D721Med (cell line): ENCODE measurements around the gene MAPRE2.

Source experiments
- DNase-seq: peaks from one replicate; pipeline ENCODE4 v3.0.0; 2011; ENCODE audit warnings: low spot score; ENCODE audit not compliant: insufficient read length
- FAIRE-seq: peaks from 2 replicates; lab custom pipeline; 2011; peaks lifted over from hg19 to GRCh38; lab: Jason Lieb, UNC
- TF ChIP-seq, protein P1 (sequence below): IDR thresholded peaks from 2 replicates; pipeline ENCODE4 v1.5.1; 2012; ENCODE audit warnings: mild to moderate bottlenecking, control low read depth; ENCODE audit not compliant: insufficient read depth; ENCODE audit errors: missing control alignments

MAPRE2 gene

GRCh38 chr18:35089382-35089781 lies 48.2 kb downstream of the MAPRE2 start:
- TF ChIP-seq, protein P1, sequence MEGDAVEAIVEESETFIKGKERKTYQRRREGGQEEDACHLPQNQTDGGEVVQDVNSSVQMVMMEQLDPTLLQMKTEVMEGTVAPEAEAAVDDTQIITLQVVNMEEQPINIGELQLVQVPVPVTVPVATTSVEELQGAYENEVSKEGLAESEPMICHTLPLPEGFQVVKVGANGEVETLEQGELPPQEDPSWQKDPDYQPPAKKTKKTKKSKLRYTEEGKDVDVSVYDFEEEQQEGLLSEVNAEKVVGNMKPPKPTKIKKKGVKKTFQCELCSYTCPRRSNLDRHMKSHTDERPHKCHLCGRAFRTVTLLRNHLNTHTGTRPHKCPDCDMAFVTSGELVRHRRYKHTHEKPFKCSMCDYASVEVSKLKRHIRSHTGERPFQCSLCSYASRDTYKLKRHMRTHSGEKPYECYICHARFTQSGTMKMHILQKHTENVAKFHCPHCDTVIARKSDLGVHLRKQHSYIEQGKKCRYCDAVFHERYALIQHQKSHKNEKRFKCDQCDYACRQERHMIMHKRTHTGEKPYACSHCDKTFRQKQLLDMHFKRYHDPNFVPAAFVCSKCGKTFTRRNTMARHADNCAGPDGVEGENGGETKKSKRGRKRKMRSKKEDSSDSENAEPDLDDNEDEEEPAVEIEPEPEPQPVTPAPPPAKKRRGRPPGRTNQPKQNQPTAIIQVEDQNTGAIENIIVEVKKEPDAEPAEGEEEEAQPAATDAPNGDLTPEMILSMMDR = no peak
- peak; percentile 53 for FAIRE-seq

DNA sequence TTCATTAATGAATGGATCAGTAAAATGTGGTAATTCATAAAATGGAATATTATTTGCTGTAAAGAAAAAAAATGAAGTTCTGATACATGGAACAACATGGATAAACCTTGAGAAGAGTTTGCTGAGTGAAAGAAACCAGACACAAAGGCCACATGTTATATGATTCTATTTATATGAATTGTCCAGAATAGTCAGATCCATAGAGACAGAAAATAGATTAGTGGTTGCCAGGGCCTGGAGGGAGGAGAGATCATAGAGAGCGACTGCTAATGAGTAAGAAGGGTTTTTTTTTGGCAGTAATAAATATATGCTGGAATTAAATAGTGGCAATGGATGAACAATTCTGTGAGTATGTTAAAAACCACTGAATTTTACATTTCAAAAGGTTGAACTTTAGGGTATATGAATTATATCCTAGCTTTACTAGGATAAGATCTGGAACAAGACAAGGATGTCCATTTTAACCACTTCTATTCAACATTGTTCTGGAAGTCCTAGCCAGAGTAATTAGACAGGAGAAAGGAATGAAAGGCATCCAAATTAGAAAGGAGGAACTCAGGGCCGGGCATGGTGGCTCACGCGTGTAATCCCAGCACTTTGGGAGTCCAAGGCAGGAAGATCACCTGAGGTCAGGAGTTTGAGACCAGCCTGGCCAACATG lies 48.8 kb downstream of the MAPRE2 start:
- TF ChIP-seq, protein P1 = no peak
- FAIRE-seq = peak; percentile 29
- DNase-seq = no peak

More at GRCh38 chr18:35089382-35089781, 48.2 kb downstream of the MAPRE2 start:
- no peak for DNase-seq

DNA sequence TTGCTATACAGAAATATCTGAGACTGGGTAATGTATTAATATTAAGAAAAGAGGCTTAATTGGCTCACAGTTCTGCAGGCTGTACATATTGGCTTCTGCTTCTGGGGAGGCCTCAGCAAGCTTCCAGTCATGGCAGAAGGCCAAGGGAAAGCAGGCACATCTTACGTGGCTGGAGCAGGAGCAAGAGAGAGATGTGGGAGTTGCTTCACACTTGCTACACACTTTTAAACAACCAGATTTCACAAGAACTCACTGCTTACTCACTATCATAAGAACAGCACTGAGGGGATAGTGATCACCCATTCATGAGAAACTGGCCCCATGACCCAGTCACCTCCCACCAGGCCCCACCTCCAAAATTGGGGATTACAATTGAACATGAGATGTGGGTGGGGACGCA lies 50.6 kb downstream of the MAPRE2 start:
- DNase-seq = no peak
- FAIRE-seq = no peak
- TF ChIP-seq, protein P1 = no peak

DNA sequence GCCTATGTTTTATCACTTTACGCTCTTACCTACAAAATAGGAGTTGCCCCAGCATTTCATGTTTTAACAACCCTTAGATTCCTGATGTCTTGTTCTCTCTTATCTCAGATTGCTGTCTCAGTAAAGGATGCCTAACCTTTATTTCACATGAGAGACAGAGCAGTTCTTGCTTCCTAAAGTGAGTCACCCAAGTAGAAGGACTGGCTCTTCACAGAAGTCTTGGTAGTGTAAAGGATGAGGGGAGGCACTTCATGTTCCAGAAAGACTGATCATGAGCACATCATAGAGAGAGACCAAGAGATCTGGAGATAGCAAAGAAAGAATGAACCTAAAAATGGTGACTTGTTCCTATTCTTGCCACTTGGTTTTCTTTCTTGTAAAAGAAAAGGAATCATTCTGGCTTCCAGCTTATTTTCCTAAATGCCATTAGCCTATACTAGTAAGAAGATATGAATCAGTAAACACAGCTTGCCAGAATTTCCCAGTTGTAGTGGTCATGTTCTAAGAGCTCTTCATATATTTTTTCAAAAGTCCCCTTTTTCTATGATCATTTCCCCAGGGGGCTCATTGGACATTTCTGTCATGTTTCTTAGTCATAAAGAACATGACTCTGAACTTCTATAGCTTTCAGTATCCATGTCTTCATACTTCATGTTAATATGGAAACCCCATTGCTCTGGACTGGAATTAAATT lies 54.9 kb downstream of the MAPRE2 start:
- FAIRE-seq = no peak
- DNase-seq = no peak
- TF ChIP-seq, protein P1 = no peak

- DNase-seq (no peak), FAIRE-seq (no peak)
- TF ChIP-seq, protein P1 = no peak
Measured at GRCh38 chr18:35096677-35097011, 55.4 kb downstream of the MAPRE2 start.

DNA sequence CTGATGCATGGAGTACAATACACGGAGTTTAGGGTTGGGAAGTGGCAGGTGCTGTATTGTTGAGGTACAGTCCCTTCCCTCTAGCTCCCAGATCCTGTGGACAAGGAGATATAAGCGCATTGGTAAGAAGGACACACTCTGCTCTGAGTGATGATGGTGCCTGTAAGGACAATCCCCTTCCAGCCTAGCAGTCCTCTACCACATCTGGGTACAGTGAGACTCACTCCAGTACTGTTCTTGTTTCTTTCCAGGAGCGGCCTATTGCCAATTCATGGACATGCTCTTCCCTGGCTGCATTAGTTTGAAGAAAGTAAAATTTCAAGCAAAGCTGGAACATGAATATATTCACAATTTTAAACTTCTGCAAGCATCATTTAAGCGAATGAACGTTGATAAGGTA lies 56.0 kb downstream of the MAPRE2 start:
- FAIRE-seq (no peak), DNase-seq (no peak)
- TF ChIP-seq, protein P1 = no peak

DNA sequence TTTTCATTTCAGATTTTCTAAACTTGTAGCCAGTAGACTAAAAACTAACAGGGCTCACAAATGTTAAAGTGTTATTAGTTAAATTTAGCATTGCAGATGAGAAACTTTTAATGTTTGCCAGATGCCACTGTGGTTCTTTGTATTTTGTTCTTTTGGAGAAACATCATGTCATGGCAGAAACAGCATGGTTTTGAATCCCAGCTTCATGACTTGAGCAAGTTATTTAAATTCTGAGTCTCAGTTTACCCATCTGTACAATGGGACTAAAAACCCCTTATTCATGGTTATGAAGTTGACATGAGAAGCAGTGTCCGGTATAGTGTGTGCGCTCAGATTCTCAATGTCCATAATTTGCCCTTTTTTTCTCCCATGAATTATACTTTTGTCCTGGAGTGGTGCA lies 56.5 kb downstream of the MAPRE2 start:
- TF ChIP-seq, protein P1 = no peak
- DNase-seq (no peak), FAIRE-seq (no peak)
